ENCODE results near the gene ZC3H12D.

ZC3H12D gene

DNA sequence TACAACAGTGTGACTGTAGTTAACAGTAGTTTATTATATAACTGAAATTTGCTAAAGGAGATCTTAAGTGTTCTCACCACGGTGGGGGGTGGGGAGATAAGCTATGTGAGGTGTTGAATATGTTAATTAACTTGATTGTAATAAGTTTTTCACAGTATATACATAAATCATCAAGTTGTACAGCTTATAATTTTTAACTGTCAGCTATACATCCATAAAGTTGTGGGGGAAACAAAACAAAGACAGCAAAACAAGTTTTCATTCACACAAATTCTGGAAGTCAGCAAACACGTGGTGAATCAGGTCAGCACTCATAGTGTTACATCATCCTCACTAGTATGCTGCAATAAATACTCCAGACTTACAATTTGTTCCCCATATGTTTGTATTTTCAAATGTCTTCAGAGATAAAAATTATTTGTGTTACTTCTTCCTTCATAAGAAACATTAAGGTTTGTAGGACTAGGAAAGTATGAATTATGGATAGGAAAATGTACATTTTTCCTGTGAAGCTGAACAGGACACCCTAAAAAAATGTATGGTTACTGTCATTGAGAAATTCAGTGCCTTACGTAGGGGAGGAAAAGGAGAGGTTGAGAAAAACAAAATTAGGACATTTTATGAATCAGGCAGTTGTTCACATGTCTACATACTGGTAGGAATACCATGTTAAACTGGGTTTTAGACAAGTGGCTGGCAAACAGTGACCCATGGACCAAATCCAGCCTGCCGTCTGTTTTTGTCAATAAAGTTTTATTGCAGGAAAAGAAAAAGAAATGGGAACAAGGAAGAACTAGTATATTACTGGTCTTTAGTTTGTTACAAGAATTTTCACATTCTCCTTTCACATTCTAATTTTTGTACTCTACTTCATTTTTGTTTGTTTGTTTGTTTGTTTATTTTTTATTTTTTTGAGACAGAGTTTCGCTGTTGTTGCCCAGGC is 78.7 kb downstream of the ZC3H12D start:
- DNase-seq = no peak

DNA sequence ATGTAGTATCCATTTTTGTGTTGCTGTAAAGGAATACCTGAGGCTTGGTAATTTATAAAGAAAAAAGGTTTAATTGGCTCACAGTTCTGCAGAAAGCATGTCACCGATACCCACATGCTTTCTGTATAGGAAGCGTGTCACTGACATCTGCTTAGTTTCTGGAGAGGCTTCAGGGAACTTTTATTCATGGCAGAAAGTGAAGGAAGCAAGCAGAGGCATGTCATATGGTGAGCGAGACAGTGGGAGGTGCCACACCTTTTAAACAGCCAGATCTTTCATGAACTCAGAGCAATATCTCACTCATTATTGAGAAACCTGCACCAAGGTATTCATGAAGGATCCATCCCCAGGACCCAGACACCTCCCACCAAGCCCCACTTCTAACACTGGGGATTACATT is 81.3 kb downstream of the ZC3H12D start:
- DNase-seq = no peak

DNA sequence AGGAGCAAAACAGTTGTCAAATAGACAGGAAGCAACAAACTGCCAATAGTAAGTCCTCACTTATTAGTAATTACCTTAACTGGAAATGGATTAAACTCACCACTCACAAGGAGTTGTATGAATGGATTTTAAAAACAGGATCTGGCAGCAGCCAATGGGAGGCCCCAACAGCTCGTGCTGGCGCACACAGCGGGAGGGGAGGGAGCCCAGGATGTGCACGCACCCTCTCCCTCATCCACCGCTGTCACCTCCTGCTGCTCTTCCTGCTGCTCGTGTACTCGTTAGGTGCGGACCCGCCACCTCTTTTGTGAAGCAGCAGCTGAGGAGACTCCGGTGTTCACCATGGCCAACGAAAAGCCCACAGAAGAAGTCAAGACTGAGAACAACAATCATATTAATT is 84.8 kb downstream of the ZC3H12D start, which contains the start of gene SUMO4:
Gene SUMO4, plus strand, starts transcription at position 213 of the 400 bp plus-strand sequence. Its CDS starts 130 bp downstream, at position 343.
- DNase-seq = no peak

DNA sequence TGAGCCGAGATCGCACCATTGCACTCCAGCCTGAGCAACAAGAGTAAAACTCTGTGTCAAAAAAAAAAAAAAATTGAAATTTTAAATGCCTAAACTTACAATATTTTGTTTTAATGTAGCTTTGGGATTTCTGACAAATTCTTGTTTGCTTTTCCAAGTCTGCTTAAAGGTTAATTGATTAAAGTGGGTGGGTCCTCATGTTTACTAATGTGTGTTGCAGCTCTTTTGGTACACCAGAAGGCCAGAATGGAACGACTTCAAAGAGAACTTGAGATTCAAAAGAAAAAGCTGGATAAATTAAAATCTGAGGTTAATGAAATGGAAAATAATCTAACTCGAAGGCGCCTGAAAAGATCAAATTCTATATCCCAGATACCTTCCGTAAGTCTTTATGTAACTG is 87.4 kb downstream of the ZC3H12D start:
- no peak for DNase-seq

Measured in activated CD4-positive, CD25-positive, alpha-beta regulatory T cell treated with anti-CD3 and anti-CD28 coated beads, Interleukin-2, amount 50 U/mL, for 72 hours (primary cell).